H1 (cell line): Measurements from ENCODE around the gene CCNY. TPM values are rescaled to one million over a fixed set of nuclear protein-coding genes. Genes with fewer than 3 reads are reported as not detected.

Source experiments
- CTCF ChIA-PET: fragments of 300-600 bp; sonication (Branson Sonifier 250); formaldehyde crosslinking; loops from one replicate; lab custom pipeline; 2021; ENCODE audit not compliant: partially characterized antibody; lab: Charles Lee
- POLR2A ChIA-PET: fragments of 300-600 bp; sonication (Branson Sonifier 250); formaldehyde crosslinking; loops from one replicate; lab custom pipeline; 2021; ENCODE audit warnings: inconsistent platforms; ENCODE audit not compliant: partially characterized antibody; lab: Charles Lee
- DNase-seq, 2 experiments: peaks; one replicate each; pipeline versions ENCODE4 v3.0.0 to v3.0.0-alpha.2; 2010 to 2022; ENCODE audit warnings: low spot score in 2 of 2, low read depth in 1 of 2, mixed read lengths in 1 of 2
- FAIRE-seq: peaks from 2 replicates; lab custom pipeline; 2011; peaks lifted over from hg19 to GRCh38; lab: Jason Lieb, UNC
- H2AFZ ChIP-seq: 2 replicates; pipeline ENCODE4 v1.8.1; 2012; ENCODE audit warnings: low read length, inconsistent platforms
- H2AK5ac ChIP-seq: 2 replicates; pipeline ENCODE4 v1.6.1; 2013; ENCODE audit warnings: low read depth, low read length
- H2BK120ac ChIP-seq: replicated peaks from 2 replicates; pipeline ENCODE3; 2013; ENCODE audit warnings: low read depth, low read length, inconsistent platforms
- H2BK12ac ChIP-seq: 2 replicates; pipeline ENCODE4 v1.6.1; 2013; ENCODE audit warnings: low read depth, low read length
- H2BK15ac ChIP-seq: 2 replicates; pipeline ENCODE4 v1.6.1; 2013; ENCODE audit warnings: low read length
- H2BK20ac ChIP-seq: 2 replicates; pipeline ENCODE4 v1.6.1; 2013; ENCODE audit warnings: low read length
- H2BK5ac ChIP-seq: 2 replicates; pipeline ENCODE4 v1.6.1; 2013; ENCODE audit warnings: low read depth, low read length
- H3K14ac ChIP-seq: 2 replicates; pipeline ENCODE4 v1.6.1; 2013; ENCODE audit warnings: inconsistent platforms; ENCODE audit not compliant: insufficient read length
- H3K18ac ChIP-seq: 2 replicates; pipeline ENCODE4 v1.6.1; 2013; ENCODE audit warnings: low read length; ENCODE audit errors: extremely low read depth
- H3K23ac ChIP-seq: 2 replicates; pipeline ENCODE4 v1.6.1; 2013; ENCODE audit warnings: inconsistent platforms; ENCODE audit not compliant: insufficient read length
- H3K23me2 ChIP-seq: 2 replicates; pipeline ENCODE4 v1.6.1; 2013; ENCODE audit warnings: low read depth, low read length
- H3K27ac ChIP-seq: 2 replicates; pipeline ENCODE4 v1.6.1; 2011; ENCODE audit warnings: low read depth, low read length, inconsistent platforms
- H3K27me3 ChIP-seq, 4 experiments: replicated peaks in 1 of 4; 1 replicate in 1 of 4; 2 replicates in 3 of 4; pipeline versions ENCODE4 v1.6.1 to v1.8.1; 2011 to 2013; ENCODE audit warnings: low read length in 3 of 4, mild to moderate bottlenecking in 3 of 4, inconsistent platforms in 2 of 4, mixed read lengths in 2 of 4, moderate library complexity in 1 of 4; ENCODE audit not compliant: control insufficient read depth in 3 of 4, insufficient read depth in 3 of 4; ENCODE audit errors: extremely low read depth in 1 of 4
- H3K36me3 ChIP-seq, 4 experiments: 2 replicates each; pipeline versions ENCODE4 v1.6.1 to v1.8.1; 2011 to 2013; ENCODE audit warnings: mild to moderate bottlenecking in 4 of 4, low read length in 3 of 4, moderate library complexity in 2 of 4, control low read depth in 1 of 4, inconsistent platforms in 1 of 4; ENCODE audit not compliant: insufficient read depth in 4 of 4, control insufficient read depth in 2 of 4
- H3K4ac ChIP-seq: replicated peaks from 2 replicates; pipeline ENCODE3; 2013; ENCODE audit warnings: low read length, low read depth, mixed read lengths, inconsistent platforms; ENCODE audit not compliant: insufficient read length
- H3K4me1 ChIP-seq, 4 experiments: replicated peaks in 1 of 4; 1 replicate in 1 of 4; 2 replicates in 3 of 4; pipeline versions ENCODE4 v1.6.1 to v1.8.1; 2011 to 2013; ENCODE audit warnings: low read length in 3 of 4, inconsistent platforms in 2 of 4, mixed read lengths in 1 of 4; ENCODE audit not compliant: insufficient read depth in 4 of 4, control insufficient read depth in 3 of 4
- H3K4me2 ChIP-seq, 2 experiments: 2 replicates each; pipeline versions ENCODE4 v1.6.1 to v1.8.1; 2011 to 2013; ENCODE audit warnings: low read depth in 2 of 2, low read length in 2 of 2, control low read depth in 1 of 2, inconsistent platforms in 1 of 2, mild to moderate bottlenecking in 1 of 2; ENCODE audit not compliant: insufficient read depth in 1 of 2
- H3K4me3 ChIP-seq, 4 experiments: fragments of 200-600, 300-600 bp in 1 of 4; sonication (generic), shearing (Covaris generic), sonication (Bioruptor Twin) in 1 of 4; 2 replicates each; pipeline versions ENCODE4 v1.5.1 to v1.8.1; 2011 to 2016; ENCODE audit warnings: low read length in 4 of 4, low read depth in 3 of 4, control low read depth in 2 of 4, inconsistent platforms in 2 of 4, mild to moderate bottlenecking in 2 of 4, mixed read lengths in 1 of 4, moderate library complexity in 1 of 4; ENCODE audit not compliant: insufficient read depth in 2 of 4; ENCODE audit errors: extremely low read depth in 1 of 4
- H3K56ac ChIP-seq: replicated peaks from 2 replicates; pipeline ENCODE3; 2013; ENCODE audit warnings: low read depth, mild to moderate bottlenecking, mixed read lengths, low read length, inconsistent platforms; ENCODE audit not compliant: insufficient read length
- H3K79me1 ChIP-seq: 2 replicates; pipeline ENCODE4 v1.6.1; 2013; ENCODE audit warnings: low read depth, low read length, control low read depth
- H3K79me2 ChIP-seq, 2 experiments: 2 replicates each; pipeline versions ENCODE4 v1.6.1 to v1.8.1; 2012 to 2013; ENCODE audit warnings: low read length in 2 of 2, mild to moderate bottlenecking in 2 of 2, inconsistent platforms in 1 of 2; ENCODE audit not compliant: insufficient read depth in 2 of 2, control insufficient read depth in 1 of 2
- H3K9ac ChIP-seq, 4 experiments: replicated peaks in 1 of 4; 1 replicate in 1 of 4; 2 replicates in 3 of 4; pipeline versions ENCODE4 v1.6.1 to v1.8.1; 2011 to 2013; ENCODE audit warnings: low read depth in 3 of 4, low read length in 3 of 4, control low read depth in 2 of 4, mild to moderate bottlenecking in 2 of 4, moderate library complexity in 2 of 4, inconsistent platforms in 1 of 4; ENCODE audit errors: extremely low read depth in 1 of 4
- H3K9me3 ChIP-seq, 2 experiments: 2 replicates each; pipeline versions ENCODE4 v1.6.1 to v1.8.1; 2012 to 2013; ENCODE audit warnings: mild to moderate bottlenecking in 2 of 2, moderate library complexity in 2 of 2, control low read depth in 1 of 2, inconsistent platforms in 1 of 2, low read depth in 1 of 2, low read length in 1 of 2, mixed read lengths in 1 of 2; ENCODE audit not compliant: insufficient read depth in 2 of 2
- H4K20me1 ChIP-seq, 2 experiments: replicated peaks in 1 of 2; 2 replicates each; pipeline versions ENCODE3 to v1.8.1; 2011 to 2013; ENCODE audit warnings: inconsistent platforms in 2 of 2, low read length in 2 of 2, mild to moderate bottlenecking in 1 of 2; ENCODE audit not compliant: insufficient read depth in 2 of 2, control insufficient read depth in 1 of 2
- H4K5ac ChIP-seq: 2 replicates; pipeline ENCODE4 v1.6.1; 2013; ENCODE audit warnings: low read length, low read depth, mixed read lengths, inconsistent platforms; ENCODE audit not compliant: insufficient read length
- H4K8ac ChIP-seq: 2 replicates; pipeline ENCODE4 v1.8.0; 2013; ENCODE audit warnings: mild to moderate bottlenecking, moderate library complexity, low read length, inconsistent platforms; ENCODE audit not compliant: insufficient read depth; ENCODE audit errors: extremely low read depth
- H4K91ac ChIP-seq: replicated peaks from 2 replicates; pipeline ENCODE3; 2013; ENCODE audit warnings: low read length, mixed read lengths, inconsistent platforms; ENCODE audit not compliant: insufficient read length
- ATF3 ChIP-seq: IDR thresholded peaks from 2 replicates; pipeline ENCODE4 v1.6.1; 2011; ENCODE audit warnings: low read depth, mild to moderate bottlenecking, low read length; ENCODE audit not compliant: insufficient read depth
- CHD1 ChIP-seq: IDR thresholded peaks from 2 replicates; pipeline ENCODE4 v1.6.1; 2012; ENCODE audit warnings: low read depth, low read length, improper control_type of control experiment
- CHD2 ChIP-seq: IDR thresholded peaks from 2 replicates; pipeline ENCODE4 v1.6.1; 2012; ENCODE audit warnings: low read length, improper control_type of control experiment
- CREB1 ChIP-seq: IDR thresholded peaks from 2 replicates; pipeline ENCODE4 v1.6.1; 2012; ENCODE audit warnings: inconsistent platforms
- CTBP2 ChIP-seq: IDR thresholded peaks from 2 replicates; pipeline ENCODE4 v1.7.0; 2011; ENCODE audit warnings: borderline replicate concordance, mild to moderate bottlenecking, moderate library complexity, mixed read lengths, low read length; ENCODE audit not compliant: insufficient read depth, insufficient read length
- EGR1 ChIP-seq: IDR thresholded peaks from 2 replicates; pipeline ENCODE4 v1.6.1; 2011; ENCODE audit warnings: low read depth, low read length, borderline replicate concordance
- EP300 ChIP-seq, 2 experiments: IDR thresholded peaks; 1 replicate in 1 of 2; 2 replicates in 1 of 2; pipeline ENCODE4 v1.6.1; 2011 to 2012; ENCODE audit warnings: low read depth in 2 of 2, low read length in 2 of 2, mild to moderate bottlenecking in 2 of 2, borderline replicate concordance in 1 of 2, inconsistent platforms in 1 of 2, moderate library complexity in 1 of 2
- SAP30 ChIP-seq: fragments of 300-600 bp; sonication (generic); IDR thresholded peaks from 2 replicates; pipeline ENCODE4 v1.7.1; 2012; ENCODE audit warnings: low read length, moderate library complexity, mild to moderate bottlenecking, inconsistent platforms; ENCODE audit not compliant: insufficient read depth, insufficient replicate concordance
- SIX5 ChIP-seq: IDR thresholded peaks from 2 replicates; pipeline ENCODE4 v1.6.1; 2011; ENCODE audit warnings: mild to moderate bottlenecking, low read depth, low read length
- TCF12 ChIP-seq: IDR thresholded peaks from 2 replicates; pipeline ENCODE4 v1.6.1; 2011; ENCODE audit warnings: low read depth, mild to moderate bottlenecking, low read length
- TEAD4 ChIP-seq: IDR thresholded peaks from 2 replicates; pipeline ENCODE4 v1.6.1; 2012; ENCODE audit warnings: low read depth, low read length, inconsistent platforms, mixed read lengths
- WGBS, 2 experiments: shearing (Covaris generic) in 1 of 2; methylation state at CpG; one replicate each; pipeline versions ENCODE4 v1.1.6 to v1.1.7; 2013 to 2015; ENCODE audit warnings: low lambda C conversion rate in 2 of 2, mixed read lengths in 2 of 2, inconsistent platforms in 1 of 2, low coverage in 1 of 2, missing lambda C conversion rate in 1 of 2; ENCODE audit not compliant: insufficient replicate concordance in 2 of 2, insufficient coverage in 1 of 2, insufficient read length in 1 of 2; ENCODE audit errors: extremely low coverage in 1 of 2, missing lambda C conversion rate in 1 of 2; 5-methylcytosine and 5-hydroxymethylcytosine counted together
- polyA plus RNA-seq, 7 experiments: library from polyadenylated mRNA; depleted of rRNA in 3 of 7; stranded (reverse) in 5 of 7; unstranded in 2 of 7; fragments of >200 nt in 5 of 7; fragments of 200-250 nt in 2 of 7; gene quantifications; 1 replicate in 5 of 7; 2 replicates in 1 of 7; 4 replicates in 1 of 7; pipeline versions ENCODE4 v1.2.1 to v1.2.3, GENCODE V29; 2011 to 2013; ENCODE audit warnings: missing spikeins in 2 of 7, mixed read lengths in 2 of 7
- total RNA-seq: library from RNA; stranded (reverse); fragmentation: NEBNext Ultra II Directional; extraction: Animal tissue kit (Norgen Biotek cat#: 25700); gene quantifications from 2 replicates; pipeline ENCODE4 v1.2.1, GENCODE V29; 2021

Gene CCNY
- total and polyA plus RNA-seq, 2 of the 8 experiments (the other 6 are each of a cell fraction or from before 2014, with no cell fraction given): 25.3 to 68.2 TPM

- peaks cover 3 to 5% (median 4%) of the 10 kb centered on the region in 4 experiments; a peak in 4 of 7 replicates for H3K4me1 ChIP-seq
- peaks cover 3 to 4% of the 10 kb centered on the region in 2 experiments; a peak in 1 of 4 replicates for H3K9me3 ChIP-seq
- 89% methylated on average over 1 of the region's 1 CpG; no CpG with 5 or more reads in 1 of the 2 experiments for WGBS, 2 experiments
- no peak overlapping the region for H3K23ac ChIP-seq
- no peak overlapping the region for H2AK5ac ChIP-seq
- CTCF ChIA-PET: interaction anchor here (1.5 kb wide), 1 partner anchor 9 kb away, joined by 4 read pairs; no protein-coding TSS in a partner anchor
- no peak overlapping the region for H4K5ac ChIP-seq
- H3K79me2 ChIP-seq: peaks cover 3 to 38% of the 10 kb centered on the region in 2 experiments
- peaks cover 2% of the 10 kb centered on the region; the same call in 1 of the 2 replicates for H3K79me1 ChIP-seq
- no peak overlapping the region for H3K4ac ChIP-seq
- FAIRE-seq: no peak
- H3K18ac ChIP-seq: no peak overlapping the region
- no peak overlapping the region for H2BK15ac ChIP-seq
- H2AFZ ChIP-seq: no peak overlapping the region
- H4K8ac ChIP-seq: no peak overlapping the region
- no peak overlapping the region for H2BK5ac ChIP-seq
- H2BK20ac ChIP-seq: no peak overlapping the region
- H3K27me3 ChIP-seq: no peaks in the 10 kb centered on the region
- H3K36me3 ChIP-seq: peaks cover 0 to 14% (median 2%) of the 10 kb centered on the region in 4 experiments; a peak in 3 of 8 replicates
- TF ChIP-seq CREB1 (no peak), SIX5 (no peak), TEAD4 (no peak), EP300 (IDR thresholded peaks at IDR 0.05; ENCODE audit: borderline replicate concordance in 1 of 2, low read depth in 2 of 2, low read length in 2 of 2) (no peak), EGR1 (no peak), CTBP2 (no peak), ATF3 (no peak), CHD1 (no peak), CHD2 (no peak), TCF12 (no peak), SAP30 (no peak)
- TF ChIP-seq, all 59 proteins: peak for 0
- DNase-seq: no peak
- H3K9ac ChIP-seq: no peak overlapping the region
- H3K23me2 ChIP-seq: peaks cover 5% of the 10 kb centered on the region; the same call in 1 of the 2 replicates
- H4K91ac ChIP-seq: no peak overlapping the region
- H3K27ac ChIP-seq: no peak overlapping the region
- peaks cover 9 to 10% of the 10 kb centered on the region in 2 experiments for H4K20me1 ChIP-seq
- no peak overlapping the region; a peak in 1 of 4 replicates for H3K4me2 ChIP-seq
- no peak overlapping the region for H2BK12ac ChIP-seq
- POLR2A ChIA-PET: no interaction called here
- H2BK120ac ChIP-seq: no peak overlapping the region
- no peak overlapping the region for H3K14ac ChIP-seq
- H3K56ac ChIP-seq: no peak overlapping the region
- H3K4me3 ChIP-seq: no peak overlapping the region
Observed at GRCh38 chr10:35334297-35334696, 2.0 kb upstream of the CCNY start.
